ENCODE data around the gene MT1M. TPM values are rescaled to one million over a fixed set of nuclear protein-coding genes. Genes with fewer than 3 reads are reported as not detected.
A peak's percentile ranks its signal among the peaks of the same experiment; 100 is the strongest.
"Not testable (repeated sequence)": the region's sequence is repeated elsewhere in the genome, so short reads cannot be mapped to it uniquely, and the experiment has no call there.

The MT1M gene
- total RNA-seq, 1 experiment from 2014 or later: 1.4 TPM

DNA sequence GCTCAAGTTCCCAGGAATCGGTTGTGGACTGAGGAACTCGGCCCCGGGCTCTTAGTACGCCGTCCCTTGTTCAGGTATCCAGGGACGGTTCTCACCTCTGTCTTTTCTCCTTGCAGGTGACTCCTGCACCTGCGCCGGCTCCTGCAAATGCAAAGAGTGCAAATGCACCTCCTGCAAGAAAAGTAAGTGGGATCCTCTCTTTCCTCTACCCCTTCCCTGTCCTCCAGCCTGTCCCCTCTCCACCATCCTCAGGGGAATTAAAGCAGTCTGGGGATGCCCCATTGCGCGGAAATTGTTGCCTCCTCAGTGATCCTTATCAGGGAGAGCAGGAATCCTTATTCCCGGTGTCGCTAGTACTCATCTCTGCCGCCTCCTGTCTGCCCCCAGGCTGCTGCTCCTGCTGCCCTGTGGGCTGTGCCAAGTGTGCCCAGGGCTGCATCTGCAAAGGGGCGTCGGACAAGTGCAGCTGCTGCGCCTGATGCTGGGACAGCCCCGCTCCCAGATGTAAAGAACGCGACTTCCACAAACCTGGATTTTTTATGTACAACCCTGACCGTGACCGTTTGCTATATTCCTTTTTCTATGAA lies 23.5 kb upstream of the MT1M start:
- DNase-seq (ENCODE audit: low read depth): peak; percentile 53

- peak; percentile 95 for DNase-seq (ENCODE audit: low read depth)
These were observed 23.0 kb upstream of the MT1M start for GRCh38 chr16:56609463-56609921.

- DNase-seq (ENCODE audit: low read depth): peak; percentile 92
These were observed 22.3 kb upstream of the MT1M start for GRCh38 chr16:56610017-56610608.

- peak; percentile 56 for DNase-seq (ENCODE audit: low read depth)
These were observed 21.8 kb upstream of the MT1M start for GRCh38 chr16:56610609-56611111.

DNA sequence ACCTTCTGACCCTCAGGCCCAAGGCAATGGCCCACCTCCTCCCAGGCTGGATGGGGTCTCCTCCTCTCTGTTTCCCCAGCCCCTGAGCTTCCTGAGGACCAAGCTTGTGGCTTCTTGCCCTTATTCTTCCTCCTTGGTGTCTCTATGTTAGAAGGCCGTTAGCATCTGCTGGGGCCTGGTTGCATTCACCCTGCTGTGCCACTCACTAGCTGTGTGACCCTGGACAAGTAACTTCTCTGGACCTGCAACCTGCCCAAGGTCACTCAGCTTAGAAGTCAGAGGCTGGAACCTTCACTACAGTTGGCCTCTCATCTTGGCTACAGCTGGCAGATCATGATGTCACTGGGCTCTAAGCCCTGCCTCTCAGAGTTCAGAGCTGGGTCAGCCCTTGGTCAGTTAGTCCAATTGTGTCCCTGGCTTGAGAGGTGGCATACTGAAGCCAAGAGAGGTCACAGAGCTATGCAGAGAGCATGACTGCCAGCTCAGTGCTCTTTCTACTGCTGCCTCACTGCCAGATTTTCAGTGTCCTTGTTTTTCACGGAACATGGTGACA lies 21.1 kb upstream of the MT1M start:
- DNase-seq (ENCODE audit: low read depth): peak; percentile 92

DNA sequence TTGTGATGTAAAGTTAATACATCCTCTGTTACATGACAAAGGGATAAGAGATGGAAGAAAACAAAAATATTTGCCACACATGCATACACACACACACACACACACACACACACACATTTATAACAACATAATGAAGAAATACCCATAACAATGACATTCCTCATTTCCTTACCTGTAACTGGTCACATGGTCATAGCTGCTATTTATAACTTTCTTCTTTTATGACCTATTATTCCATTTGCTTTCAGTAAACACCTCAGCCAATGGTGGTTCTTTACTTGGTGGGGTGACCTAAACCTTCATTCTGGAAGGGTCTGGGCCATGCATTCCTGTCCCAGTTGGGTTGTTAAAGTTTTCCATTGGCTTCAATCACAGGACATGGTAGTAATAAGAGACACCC lies 18.8 kb upstream of the MT1M start:
- peak; percentile 27 for DNase-seq (ENCODE audit: low read depth)

- peak; percentile 94 for DNase-seq (ENCODE audit: low read depth)
These were observed 17.9 kb upstream of the MT1M start for GRCh38 chr16:56614549-56614991.

DNA sequence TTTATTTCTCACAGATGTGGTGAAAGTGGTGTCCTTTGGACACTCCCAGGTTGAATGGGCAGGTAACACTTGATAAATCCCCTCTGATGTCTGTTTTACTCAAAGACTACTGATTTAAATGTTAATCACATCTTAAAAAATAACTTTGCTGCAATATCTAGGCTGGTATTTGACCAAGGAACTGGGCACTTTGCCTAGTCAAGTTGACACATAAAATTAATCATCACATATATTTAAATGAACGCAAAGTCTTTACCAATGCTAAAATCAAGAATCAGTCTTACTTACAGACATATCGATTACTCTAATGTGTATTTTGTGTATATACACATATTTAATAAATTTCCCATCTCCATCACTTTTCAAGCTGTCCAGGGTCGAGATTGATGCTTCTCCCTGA lies 17.1 kb upstream of the MT1M start:
- peak; percentile 77 for DNase-seq (ENCODE audit: low read depth)

GRCh38 chr16:56616608-56617211 lies 15.7 kb upstream of the MT1M start:
- no peak for DNase-seq (ENCODE audit: low read depth)

- DNase-seq (ENCODE audit: low read depth): no peak
These were observed 15.0 kb upstream of the MT1M start for GRCh38 chr16:56617212-56618085.

GRCh38 chr16:56618138-56618537 lies 14.3 kb upstream of the MT1M start:
- DNase-seq (ENCODE audit: low read depth): no peak

DNA sequence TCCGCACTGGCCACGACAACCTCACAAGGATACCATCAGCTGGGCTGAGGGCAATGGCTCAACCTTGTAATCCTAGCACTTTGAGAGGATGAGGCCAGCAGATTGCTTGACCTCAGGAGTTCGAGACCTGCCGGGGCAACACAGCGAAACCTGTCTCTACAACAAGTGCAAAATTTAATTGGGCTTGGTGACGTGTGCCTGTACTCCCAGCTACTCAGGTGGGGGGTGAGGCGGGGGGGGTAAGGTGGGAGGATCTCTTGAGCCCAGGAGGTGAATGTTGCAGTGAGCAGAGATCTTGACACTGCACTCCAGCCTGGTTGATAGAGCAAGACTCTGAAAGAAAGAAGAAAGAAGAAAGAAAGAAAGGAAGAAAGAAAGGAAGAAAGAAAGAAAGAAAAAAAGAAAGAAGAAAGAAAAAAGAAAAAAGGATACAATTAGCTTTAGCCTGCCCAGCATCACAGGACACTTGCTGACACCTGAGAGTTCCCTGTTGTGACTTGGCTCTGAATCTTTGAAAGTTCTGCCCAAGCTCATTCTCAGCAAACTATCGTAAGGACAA lies 12.0 kb upstream of the MT1M start:
- no peak for DNase-seq (ENCODE audit: low read depth)

GRCh38 chr16:56621665-56622445 lies 10.6 kb upstream of the MT1M start:
- DNase-seq (ENCODE audit: low read depth): peak; percentile 24

GRCh38 chr16:56623184-56623583 lies 9.3 kb upstream of the MT1M start:
- not testable (repeated sequence) for DNase-seq (ENCODE audit: low read depth)

GRCh38 chr16:56623637-56624036 lies 8.8 kb upstream of the MT1M start:
- DNase-seq (ENCODE audit: low read depth): no peak

GRCh38 chr16:56625140-56625942 lies 7.1 kb upstream of the MT1M start, which contains the start of gene MT1E:
Gene MT1E, plus strand, starts transcription at chr16:56625781. Its CDS starts 71 bp downstream, at chr16:56625852.
- peak; percentile 62 for DNase-seq (ENCODE audit: low read depth)

DNA sequence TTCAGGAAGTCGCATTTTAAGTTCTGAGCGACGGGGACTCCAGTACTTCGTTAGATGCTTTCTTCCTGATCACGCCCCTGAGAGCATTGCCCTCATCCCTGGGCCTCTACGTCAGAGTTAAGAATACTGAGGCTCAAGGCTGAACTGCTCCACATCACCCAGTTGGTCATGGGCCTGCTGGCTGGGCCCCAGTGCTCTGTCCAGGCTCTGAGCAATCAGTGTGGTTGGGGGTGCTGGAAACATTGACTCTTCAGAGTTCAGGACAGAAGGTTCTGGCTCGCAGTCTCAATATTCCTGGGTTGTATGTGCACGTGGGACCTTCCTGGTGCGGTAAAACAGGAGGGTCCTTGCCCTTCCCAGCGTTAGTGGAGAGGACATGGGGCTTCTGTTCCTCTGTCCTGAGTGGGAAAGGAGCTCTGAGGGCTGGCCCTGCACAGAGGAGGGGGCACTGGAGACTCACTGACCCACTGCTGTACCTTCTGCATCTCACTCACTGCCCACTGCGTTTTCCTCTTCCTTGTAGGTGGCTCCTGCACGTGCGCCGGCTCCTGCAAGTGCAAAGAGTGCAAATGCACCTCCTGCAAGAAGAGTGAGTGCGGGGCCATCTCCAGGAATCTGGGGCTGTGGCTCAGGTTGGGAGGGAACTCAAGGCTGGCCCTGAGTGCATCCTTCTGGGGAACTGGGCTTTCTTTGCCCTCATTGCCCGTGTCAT lies 6.4 kb upstream of the MT1M start:
- DNase-seq (ENCODE audit: low read depth): peak; percentile 63

DNA sequence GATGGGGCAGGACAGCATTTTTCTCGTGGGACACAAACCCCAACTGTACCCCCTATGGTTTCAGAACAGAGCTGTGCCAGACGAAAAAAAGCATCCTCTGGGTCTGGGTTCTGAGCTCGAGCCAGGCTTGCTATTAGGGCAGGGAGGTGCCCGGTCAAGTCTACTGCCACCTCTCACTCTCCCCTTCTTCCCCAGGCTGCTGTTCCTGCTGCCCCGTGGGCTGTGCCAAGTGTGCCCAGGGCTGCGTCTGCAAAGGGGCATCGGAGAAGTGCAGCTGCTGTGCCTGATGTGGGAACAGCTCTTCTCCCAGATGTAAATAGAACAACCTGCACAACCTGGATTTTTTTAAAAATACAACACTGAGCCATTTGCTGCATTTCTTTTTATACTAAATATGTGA lies 5.8 kb upstream of the MT1M start:
- no peak for DNase-seq (ENCODE audit: low read depth)
